ENCODE data around the gene WDR75.
"Not testable (repeated sequence)": the region's sequence is repeated elsewhere in the genome, so short reads cannot be mapped to it uniquely, and the experiment has no call there.

WDR75 gene

GRCh38 chr2:189440947-189441708 is at the start of gene WDR75:
Gene WDR75, plus strand, starts transcription at chr2:189441474. Its CDS starts 19 bp downstream, at chr2:189441493.
- DNase-seq (ENCODE audit: low read depth in 2 of 2) = peak; percentile 90 to 92

DNA sequence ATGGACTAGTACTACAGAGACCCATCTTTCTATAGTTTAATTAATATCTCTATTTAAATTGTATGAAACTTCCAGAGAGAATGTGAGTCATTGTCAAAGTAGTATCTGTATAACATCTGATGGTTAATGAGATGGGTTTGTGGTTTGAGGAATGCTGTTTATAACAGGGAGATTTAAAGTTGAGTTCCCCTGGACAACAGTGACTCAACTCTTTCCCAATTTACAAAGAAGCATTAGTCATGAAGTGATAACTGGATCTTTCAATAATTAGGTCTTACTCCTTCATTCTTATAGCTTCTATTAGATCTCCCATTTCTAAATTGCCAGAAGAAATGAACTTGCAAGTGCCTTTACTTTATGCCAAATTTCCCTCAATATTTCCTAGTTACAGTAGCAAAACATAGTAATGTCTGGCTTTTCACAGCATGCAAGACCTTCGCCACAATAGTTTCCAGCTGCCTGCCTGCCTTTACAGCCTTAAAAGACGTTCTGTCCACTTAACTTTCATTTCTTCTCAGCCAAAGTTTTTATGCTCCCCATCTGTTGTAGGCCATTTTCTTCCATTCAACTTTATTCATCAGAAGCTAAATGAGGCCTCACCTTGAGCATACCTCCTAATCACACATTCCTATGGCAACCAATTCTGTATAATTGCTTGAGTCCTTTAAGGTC is 47.7 kb upstream of the WDR75 start:
- DNase-seq (ENCODE audit: low read depth in 2 of 2) = no peak

DNA sequence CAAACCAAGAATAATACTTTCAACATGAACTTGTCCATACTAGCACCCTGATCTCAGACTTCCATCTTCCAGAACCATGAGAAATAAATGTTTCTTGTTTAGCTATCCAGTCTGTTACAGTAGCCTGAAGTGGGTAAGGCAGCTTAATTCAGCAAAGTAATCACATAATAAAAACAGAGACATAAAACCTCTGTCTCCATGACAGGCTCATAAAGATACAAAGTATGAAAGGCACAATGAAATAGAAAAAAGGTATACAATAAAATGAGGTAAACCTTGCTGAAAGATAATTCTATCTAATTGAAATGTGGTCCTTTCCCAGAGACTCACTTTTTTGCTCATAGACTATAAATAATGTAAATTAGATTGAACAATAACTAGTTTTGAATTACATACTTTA is 46.7 kb upstream of the WDR75 start:
- DNase-seq (ENCODE audit: low read depth in 2 of 2) = no peak

- no peak for DNase-seq (ENCODE audit: low read depth in 2 of 2)
These were observed 38.3 kb upstream of the WDR75 start for GRCh38 chr2:189402932-189403331.

DNA sequence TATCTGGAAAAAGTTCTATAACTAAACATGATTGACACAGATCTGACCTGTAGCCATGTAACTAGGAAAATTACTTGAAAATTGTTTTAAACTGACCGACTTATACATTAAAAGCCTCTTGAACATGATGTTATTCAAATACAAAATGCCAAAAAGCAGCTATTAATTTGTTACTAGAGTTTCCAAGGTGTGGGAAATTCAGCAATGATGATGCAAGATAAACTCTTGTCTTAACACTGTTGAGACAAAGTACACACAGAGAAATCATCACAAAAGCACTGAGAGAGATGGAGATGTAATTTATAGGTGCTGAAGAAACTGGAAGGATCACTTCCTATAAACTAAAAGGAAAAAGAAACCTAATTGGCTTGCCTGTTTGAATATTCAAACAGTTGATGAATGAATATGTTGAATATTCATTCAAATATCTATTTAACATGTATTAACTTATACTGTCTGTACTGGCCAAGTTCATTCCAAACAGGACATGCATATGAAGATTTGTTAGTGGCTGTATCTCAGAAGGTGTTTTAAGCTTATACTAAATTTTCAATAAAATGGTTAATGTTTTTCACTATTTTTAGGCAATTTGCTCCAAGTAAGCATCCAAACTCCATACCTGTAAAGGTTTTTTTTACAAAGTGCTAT is 34.6 kb upstream of the WDR75 start:
- no peak for DNase-seq (ENCODE audit: low read depth in 2 of 2)

DNA sequence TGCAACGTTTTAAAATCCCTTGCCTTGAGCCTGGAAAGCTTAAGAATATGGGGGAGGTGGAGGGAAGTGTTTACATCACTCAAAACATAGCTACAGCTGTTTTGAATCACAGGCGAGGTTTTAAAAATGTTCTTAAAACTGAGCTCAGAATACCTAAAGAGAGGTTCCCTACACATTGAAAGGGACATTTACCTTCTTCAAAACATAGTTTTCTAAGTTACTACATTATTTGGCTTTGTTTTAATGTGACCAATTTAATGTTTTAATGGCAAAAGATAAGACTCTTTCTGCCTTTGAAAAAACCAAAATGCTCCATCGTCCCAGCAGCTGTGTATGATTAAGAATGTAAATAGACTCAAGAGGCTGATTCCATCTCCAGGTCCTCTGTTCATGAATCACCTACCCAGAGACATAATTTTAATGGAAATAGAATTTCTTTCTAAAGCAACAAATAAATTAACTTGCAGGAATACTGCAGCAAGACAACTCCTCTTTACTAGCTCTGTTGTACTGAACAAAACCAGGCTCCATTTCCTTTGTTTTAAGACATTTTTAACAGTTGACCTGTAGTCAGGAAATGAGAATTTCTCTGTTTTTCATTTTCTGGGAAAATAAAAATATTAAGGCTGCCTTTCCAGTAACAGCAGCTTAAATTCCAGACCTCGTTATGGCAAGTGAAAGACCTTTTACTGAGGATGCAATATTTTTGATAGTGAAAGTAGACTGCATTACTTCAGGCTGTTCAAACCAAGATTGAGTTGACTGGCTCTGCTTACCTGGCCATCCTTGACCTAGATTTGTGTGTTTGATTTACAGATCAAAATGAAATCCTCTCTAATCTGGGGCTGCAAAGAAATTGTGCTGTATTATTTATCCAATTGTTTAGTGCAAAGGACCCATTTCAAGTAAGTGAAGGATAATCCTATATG is 33.7 kb upstream of the WDR75 start:
- DNase-seq (ENCODE audit: low read depth in 2 of 2) = no peak

DNA sequence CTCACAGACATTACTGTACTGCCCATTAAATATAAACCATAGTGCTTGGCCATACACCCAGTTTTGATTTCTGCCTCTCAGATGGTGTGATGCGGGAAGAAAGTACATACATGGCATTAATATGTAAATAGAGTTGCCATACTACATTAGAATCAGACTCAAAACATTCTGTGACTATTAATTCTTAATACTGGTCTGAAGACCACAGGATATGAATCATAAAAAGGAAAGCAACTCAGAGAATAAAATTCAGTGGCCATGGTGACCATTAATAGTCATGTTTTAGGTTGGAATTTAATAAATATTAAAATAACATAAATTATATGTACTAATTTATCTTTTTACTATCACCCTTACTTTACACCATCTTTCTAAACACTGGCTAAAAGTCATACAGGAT is 33.0 kb upstream of the WDR75 start:
- no peak for DNase-seq (ENCODE audit: low read depth in 2 of 2)

- no peak for DNase-seq (ENCODE audit: low read depth in 2 of 2)
These were observed 32.1 kb upstream of the WDR75 start for GRCh38 chr2:189409131-189409530.

DNA sequence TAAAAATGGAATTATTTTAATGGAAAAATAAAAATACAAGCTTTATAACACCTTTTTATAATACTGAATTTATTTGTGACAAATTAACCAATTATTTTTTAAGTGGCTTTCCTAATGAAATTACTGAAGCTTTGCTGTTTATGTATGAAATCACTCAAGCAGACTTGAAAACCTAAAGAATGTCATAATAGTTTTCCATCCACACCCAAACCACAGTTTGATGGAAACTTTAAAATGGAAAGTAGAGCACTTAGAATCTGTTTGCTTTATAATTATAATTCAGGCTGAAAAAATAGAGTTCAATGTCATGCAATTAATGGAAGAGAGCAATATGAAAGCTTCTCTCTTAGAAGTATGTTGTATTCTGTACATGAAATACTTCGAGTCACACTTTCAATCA is 31.6 kb upstream of the WDR75 start:
- DNase-seq (ENCODE audit: low read depth in 2 of 2) = no peak

GRCh38 chr2:189411860-189412259 is 29.4 kb upstream of the WDR75 start:
- DNase-seq (ENCODE audit: low read depth in 2 of 2) = no peak

GRCh38 chr2:189412330-189412953 is 28.8 kb upstream of the WDR75 start:
- peak; percentile 4 to 43 for DNase-seq (ENCODE audit: low read depth in 2 of 2)

GRCh38 chr2:189413249-189413648 is 28.0 kb upstream of the WDR75 start:
- no peak for DNase-seq (ENCODE audit: low read depth in 2 of 2)

DNA sequence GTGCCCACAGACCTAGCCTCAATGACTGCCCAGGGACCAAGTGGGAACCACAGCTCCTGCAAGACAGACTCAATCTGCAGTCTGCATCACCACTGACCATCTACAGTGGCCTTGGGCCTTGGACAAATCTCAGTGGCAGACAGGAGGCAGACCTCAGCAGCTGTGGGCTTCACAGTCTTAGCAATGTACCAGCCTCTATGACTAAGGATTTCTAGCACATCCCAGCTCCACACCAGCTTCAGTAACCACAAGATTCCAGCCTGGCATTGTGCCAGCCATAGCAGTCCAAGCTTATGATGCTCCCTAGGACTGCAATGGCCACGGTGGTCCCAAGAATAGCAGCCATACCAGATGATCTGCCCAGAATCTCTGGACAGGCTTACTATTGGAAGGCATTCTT is 19.6 kb upstream of the WDR75 start:
- DNase-seq (ENCODE audit: low read depth in 2 of 2) = no peak

- DNase-seq (ENCODE audit: low read depth in 2 of 2) = no peak
These were observed 16.3 kb upstream of the WDR75 start for GRCh38 chr2:189424961-189425360.

- no peak for DNase-seq (ENCODE audit: low read depth in 2 of 2)
These were observed 15.6 kb upstream of the WDR75 start for GRCh38 chr2:189425676-189426075.

DNA sequence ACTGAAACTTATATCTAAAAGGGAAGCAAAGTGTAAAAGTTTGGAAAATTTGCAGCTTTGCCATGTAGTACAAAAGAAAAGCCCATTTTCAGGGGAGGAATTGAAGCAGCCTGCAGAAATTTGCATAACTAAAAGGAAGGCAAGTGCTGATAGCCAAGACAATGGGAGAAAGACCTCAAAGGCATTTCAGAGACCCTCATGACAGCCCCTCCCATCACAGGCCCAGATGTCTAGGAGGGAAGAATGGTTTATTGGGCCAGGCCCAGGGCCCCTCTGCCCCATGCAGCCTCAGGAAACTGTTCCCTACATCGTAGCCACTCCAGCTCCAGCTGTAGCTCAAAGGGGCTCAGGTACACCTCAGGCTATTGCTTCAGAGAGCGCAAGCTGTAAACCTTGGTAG is 14.4 kb upstream of the WDR75 start:
- no peak for DNase-seq (ENCODE audit: low read depth in 2 of 2)

DNA sequence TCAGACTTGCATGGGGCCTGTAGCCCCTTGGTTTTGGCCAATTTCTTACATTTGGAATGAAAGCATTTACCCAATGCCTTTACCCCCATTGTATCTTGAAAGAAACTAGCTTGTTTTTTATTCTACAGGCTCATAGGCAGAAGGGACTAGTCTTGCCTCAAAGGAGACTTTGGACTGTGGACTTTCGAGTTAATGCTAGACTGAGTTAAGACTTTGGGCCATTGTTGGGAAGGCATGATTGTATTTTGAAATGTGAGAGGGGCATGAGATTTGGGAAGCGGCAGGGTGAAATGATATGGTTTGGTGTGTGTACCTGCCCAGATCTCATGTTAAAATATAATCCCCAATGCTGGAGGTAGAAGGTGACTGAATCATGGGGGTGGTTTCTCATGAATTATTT is 13.4 kb upstream of the WDR75 start:
- DNase-seq (ENCODE audit: low read depth in 2 of 2) = no peak

- DNase-seq (ENCODE audit: low read depth in 2 of 2) = not testable (repeated sequence)
These were observed 10.8 kb upstream of the WDR75 start for GRCh38 chr2:189430448-189430847.

DNA sequence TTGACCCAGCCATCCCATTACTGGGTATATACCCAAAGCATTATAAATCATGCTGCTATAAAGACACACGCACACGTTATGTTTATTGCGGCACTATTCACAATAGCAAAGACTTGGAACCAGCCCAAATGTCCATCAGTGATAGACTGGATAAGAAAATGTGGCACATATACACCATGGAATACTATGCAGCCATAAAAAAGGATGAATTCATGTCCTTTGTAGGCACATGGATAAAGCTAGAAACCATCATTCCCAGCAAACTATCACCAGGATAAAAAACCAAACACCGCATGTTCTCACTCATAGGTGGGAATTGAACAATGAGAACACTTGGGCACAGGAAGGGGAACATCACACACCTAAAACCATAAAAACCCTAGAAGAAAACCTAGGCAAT is 5.5 kb upstream of the WDR75 start:
- not testable (repeated sequence) for DNase-seq (ENCODE audit: low read depth in 2 of 2)

DNA sequence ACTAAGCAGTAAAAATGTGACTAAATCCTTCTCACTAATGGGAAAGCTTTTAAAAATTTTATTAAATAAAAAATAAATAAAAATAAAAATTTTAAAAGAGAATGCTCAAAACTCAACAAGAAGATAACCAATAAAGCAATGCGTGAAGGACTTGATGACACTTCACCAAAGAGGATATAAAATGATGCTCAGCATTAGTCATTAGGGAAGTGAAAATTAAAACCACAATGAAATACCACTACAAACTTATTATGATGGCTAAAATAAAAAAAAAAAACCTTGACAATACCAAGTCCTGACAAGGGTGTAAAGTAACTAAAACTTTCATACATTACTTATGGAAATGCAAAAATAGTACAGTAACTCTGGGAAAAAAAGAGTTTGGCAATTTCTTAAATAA is 3.3 kb upstream of the WDR75 start:
- DNase-seq (ENCODE audit: low read depth in 2 of 2) = no peak

- no peak for DNase-seq (ENCODE audit: low read depth in 2 of 2)
These were observed 1.9 kb upstream of the WDR75 start for GRCh38 chr2:189439342-189439741.

- no peak for DNase-seq (ENCODE audit: low read depth in 2 of 2)
These were observed 679 bp upstream of the WDR75 start for GRCh38 chr2:189440644-189440946.

Measured in stimulated activated CD4-positive, alpha-beta T cell treated with anti-CD3 and anti-CD28 coated beads, Interleukin-1b, Interleukin-23, amount 100 ng/mL, for 4 hours (primary cell).